GM10266 (cell line): ENCODE results near the gene CDK2.
"Not testable (repeated sequence)": the region's sequence is repeated elsewhere in the genome, so short reads cannot be mapped to it uniquely, and the experiment has no call there.

Experiments
- DNase-seq: peaks from one replicate; pipeline ENCODE4 v3.0.0; 2012; ENCODE audit errors: extremely low spot score
- TF ChIP-seq, protein P1 (sequence below): IDR thresholded peaks from 2 replicates; pipeline ENCODE4 v1.5.1; 2012; ENCODE audit warnings: mild to moderate bottlenecking, low read depth; ENCODE audit not compliant: control insufficient read depth, insufficient read depth; ENCODE audit errors: missing control alignments

CDK2 gene

DNA sequence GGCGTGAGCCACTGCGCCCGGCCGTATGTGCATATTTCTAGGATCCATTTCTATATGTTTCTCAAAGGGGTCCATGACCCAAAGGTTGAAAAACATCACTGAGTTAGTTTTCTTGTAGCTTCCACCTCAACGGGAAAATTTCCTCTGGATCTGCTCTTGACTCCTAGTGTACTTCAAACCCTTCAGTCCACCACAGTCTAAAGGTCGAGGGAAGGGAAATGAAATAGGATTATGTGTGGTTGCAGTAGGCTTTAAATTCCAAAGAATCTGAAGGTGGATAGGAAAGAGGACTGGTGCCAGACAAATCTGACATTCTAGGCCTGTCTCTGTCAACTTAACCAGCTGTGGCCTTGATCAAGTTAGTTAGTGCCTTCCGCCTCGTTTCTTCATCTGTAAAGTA is 28.7 kb downstream of the CDK2 start:
- TF ChIP-seq, protein P1, sequence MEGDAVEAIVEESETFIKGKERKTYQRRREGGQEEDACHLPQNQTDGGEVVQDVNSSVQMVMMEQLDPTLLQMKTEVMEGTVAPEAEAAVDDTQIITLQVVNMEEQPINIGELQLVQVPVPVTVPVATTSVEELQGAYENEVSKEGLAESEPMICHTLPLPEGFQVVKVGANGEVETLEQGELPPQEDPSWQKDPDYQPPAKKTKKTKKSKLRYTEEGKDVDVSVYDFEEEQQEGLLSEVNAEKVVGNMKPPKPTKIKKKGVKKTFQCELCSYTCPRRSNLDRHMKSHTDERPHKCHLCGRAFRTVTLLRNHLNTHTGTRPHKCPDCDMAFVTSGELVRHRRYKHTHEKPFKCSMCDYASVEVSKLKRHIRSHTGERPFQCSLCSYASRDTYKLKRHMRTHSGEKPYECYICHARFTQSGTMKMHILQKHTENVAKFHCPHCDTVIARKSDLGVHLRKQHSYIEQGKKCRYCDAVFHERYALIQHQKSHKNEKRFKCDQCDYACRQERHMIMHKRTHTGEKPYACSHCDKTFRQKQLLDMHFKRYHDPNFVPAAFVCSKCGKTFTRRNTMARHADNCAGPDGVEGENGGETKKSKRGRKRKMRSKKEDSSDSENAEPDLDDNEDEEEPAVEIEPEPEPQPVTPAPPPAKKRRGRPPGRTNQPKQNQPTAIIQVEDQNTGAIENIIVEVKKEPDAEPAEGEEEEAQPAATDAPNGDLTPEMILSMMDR = no peak
- DNase-seq = no peak

DNA sequence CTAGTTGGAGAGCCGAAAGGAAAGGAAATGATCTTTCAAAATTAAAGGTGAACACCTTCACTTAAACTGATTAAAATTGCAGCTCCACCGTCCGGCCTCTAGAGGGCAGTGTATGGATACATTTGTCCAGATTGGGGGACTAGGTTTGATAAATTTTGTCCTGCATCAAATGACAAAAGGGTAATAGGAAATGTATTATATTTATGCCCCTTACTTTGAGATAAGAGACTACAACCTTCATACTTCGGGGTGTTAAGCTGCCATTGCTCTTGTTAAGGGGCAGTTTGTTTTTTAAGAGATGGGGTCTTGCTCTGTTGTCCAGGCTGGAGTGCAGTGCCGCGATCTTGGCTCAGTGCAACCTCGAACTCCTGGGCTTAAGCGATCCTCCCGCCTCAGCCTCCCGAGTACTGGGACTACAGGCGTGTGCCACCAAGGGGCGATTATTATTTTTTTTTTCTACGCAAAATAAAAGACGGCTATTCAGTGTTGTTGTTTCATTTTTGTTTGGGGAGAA is 29.6 kb downstream of the CDK2 start:
- TF ChIP-seq, protein P1 = peak; percentile 89
- DNase-seq = peak; percentile 66

DNA sequence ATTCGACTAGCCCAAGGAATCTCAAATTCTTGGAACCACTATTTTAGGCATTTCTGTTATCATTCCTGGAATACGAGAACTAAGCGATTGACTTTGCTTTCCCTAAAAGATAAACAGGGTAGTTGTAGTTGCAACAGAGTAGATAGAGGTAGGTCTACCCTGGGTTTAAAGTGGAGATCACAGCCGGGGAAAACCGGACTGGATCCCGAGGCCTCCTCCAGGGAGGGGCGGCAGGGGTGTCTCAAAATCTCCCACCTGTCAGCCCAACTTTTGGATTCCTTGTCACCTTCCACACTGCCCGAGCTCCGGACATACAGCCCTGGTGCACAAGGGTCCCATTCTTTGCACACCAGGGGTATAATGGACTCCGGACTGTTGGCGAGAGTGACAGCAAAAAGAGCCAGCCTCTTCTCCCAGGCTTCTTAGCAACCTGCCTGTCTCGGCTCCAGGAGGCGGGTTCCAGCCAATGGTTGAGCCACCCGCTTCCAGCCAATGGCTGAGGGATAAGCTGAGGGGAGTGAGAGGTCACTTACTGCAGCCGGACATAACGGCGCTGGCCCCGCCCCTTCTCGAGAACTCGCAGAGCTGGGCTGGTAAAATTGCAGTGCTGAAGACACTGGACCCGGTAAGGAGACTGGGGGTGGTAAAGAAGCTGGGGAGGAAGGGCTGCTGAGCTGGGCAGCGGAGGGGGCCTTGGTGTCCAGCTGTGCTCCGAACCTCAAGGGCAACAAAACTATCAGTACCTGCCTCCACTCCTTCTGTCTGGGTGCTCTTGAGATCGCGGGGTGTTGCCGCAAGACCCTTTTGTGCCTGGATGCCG is 30.3 kb downstream of the CDK2 start, which contains the start of gene SUOX:
Gene SUOX (plus strand): TSS at position 562 of the 820 bp plus-strand sequence. CDS start 4,946 bp downstream, outside the sequence.
- peak; percentile 98 for DNase-seq
- TF ChIP-seq, protein P1 = no peak

DNA sequence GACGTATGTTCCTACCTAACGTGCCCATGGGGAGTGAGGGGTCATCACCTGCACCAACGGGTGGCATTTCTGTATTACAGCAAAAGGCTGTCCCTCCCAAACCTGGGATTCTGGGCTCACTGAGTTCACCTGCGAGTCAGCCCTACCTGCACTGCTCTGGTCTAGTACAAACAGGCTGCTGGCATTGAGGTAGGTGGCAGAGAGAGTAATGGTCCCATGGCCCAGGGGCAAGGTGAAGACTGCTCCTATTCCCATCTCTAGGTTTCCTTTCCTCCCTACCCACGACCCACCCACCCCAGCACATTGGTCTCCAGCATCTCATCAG is 30.9 kb downstream of the CDK2 start:
- DNase-seq = no peak
- TF ChIP-seq, protein P1 = no peak

DNA sequence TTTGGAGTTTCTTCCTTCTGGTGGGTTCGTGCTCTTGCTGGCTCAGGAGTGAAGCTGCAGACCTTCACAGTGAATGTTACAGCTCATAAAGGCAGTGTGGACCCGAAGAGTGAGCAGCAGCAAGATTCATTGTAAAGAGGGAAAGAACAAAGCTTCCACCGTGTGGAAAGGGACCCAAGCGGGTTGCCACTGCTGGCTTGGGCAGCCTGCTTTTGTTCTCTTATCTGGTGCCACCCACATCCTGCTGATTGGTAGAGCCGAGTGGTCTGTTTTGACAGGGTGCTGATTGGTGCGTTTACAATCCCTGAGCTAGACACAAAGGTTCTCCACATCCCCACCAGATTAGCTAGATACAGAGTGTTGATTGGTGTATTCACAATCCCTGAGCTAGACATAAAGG is 32.9 kb downstream of the CDK2 start:
- not testable (repeated sequence) for DNase-seq

DNA sequence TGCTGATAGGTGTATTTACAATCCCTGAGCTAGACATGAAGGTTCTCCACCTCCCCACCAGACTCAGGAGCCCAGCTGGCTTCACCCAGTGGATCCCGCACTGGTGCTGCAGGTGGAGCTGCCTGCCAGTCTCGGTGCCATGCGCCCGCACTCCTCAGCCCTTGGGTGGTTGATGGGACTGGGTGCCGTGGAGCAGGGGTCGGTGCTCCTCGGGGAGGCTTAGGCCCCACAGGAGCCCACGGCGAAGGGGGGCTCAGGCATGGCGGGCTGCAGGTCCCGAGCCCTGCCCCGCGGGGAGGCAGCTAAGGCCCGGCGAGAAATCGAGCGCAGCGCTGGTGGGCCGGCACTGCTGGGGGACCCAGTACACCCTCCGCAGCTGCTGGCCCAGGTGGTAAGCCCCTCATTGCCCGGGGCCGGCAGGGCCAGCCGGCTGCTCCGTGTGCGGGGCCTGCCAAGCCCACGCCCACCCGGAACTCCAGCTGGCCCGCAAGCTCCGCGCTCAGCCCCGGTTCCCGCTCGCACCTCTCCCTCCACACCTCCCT is 33.4 kb downstream of the CDK2 start:
- not testable (repeated sequence) for DNase-seq

DNA sequence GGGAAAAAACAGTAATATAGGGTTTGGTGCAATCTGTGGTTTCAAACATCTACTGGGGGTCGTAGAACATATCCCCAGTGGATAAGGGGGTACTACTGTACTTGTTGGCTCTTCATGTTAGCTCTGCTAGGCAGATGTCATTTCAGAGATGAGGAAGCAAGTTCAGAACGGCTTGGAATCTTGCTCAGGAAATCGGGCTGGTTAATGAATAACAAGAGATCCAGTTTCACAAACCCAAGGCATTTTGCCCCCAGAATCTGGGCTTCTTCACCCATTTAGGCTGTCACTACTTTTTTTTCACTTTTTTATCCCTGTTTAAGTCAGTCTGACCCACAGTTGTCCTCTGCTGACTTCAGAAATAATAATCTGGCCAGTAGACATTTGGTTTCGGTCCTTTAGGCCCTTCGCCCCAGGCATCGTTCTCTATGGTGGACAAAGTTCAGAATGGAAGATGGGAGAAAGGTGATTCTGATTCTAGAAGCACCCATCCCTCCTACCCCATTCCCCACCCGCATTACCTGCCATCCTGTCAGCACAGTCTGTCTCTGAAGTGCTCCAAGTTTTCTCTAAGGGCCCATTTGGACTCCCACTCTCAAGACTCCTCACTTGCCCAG is 35.0 kb downstream of the CDK2 start:
- TF ChIP-seq, protein P1 = no peak
- no peak for DNase-seq

DNA sequence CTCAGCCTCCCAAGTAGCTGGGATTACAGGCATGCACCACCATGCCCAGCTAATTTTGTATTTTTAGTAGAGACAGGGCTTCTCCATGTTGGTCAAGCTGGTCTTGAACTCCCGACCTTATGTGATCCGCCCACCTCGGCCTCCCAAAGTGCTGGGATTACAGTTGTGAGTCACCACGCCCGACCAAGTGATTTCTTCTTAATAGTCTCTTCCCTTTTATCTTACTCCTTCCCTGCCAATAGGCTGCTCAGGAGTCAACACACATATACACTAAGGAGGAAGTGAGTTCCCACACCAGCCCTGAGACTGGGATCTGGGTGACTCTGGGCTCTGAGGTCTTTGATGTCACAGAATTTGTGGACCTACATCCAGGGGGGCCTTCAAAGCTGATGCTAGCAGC is 36.7 kb downstream of the CDK2 start:
- not testable (repeated sequence) for DNase-seq
